H54 (cell line): ENCODE results near the gene EFCAB8.
"Not testable (repeated sequence)": the region's sequence is repeated elsewhere in the genome, so short reads cannot be mapped to it uniquely, and the experiment has no call there.

Experiments used
- DNase-seq: peaks from one replicate; pipeline ENCODE4 v3.0.0; 2011; ENCODE audit warnings: low spot score, mixed read lengths; ENCODE audit not compliant: insufficient read length
- FAIRE-seq: peaks from 3 replicates; lab custom pipeline; 2011; peaks lifted over from hg19 to GRCh38; lab: Jason Lieb, UNC
- POLR2A ChIP-seq: IDR thresholded peaks from 2 replicates; pipeline ENCODE4 v1.6.1; 2011; ENCODE audit warnings: low read depth, mild to moderate bottlenecking, low read length

The EFCAB8 gene

GRCh38 chr20:32888636-32889035 is 29.9 kb downstream of the EFCAB8 start:
- FAIRE-seq: no peak
- TF ChIP-seq POLR2A: no peak
- DNase-seq: no peak

DNA sequence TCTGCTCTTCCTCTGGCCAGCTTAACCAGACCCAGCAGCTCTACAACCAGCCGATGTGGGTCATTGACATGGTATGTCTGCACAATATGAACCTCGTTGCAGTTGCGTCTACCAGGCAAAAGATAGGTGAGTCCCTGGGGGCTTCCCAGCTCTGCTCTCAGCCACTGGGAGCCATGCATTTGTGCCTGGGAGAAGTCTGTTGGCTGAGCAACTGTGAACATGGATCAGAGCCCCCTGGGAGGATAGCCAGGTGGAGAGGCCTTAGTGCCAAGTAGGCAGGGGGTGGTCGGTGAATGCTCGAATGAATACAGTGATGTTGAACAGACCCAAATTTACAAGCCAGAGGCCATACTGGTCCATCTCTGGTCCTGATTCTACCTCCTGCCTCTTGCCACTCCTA is 30.6 kb downstream of the EFCAB8 start:
- TF ChIP-seq POLR2A: no peak
- DNase-seq (no peak), FAIRE-seq (no peak)

- no peak for FAIRE-seq
- no peak for DNase-seq
- TF ChIP-seq POLR2A: no peak
These were observed 32.8 kb downstream of the EFCAB8 start for GRCh38 chr20:32891491-32891890.

GRCh38 chr20:32891926-32892660 is 33.4 kb downstream of the EFCAB8 start:
- no peak for TF ChIP-seq POLR2A
- FAIRE-seq (no peak), DNase-seq (no peak)

GRCh38 chr20:32893263-32894025 is 34.7 kb downstream of the EFCAB8 start:
- FAIRE-seq (no peak), DNase-seq (no peak)
- no peak for TF ChIP-seq POLR2A

DNA sequence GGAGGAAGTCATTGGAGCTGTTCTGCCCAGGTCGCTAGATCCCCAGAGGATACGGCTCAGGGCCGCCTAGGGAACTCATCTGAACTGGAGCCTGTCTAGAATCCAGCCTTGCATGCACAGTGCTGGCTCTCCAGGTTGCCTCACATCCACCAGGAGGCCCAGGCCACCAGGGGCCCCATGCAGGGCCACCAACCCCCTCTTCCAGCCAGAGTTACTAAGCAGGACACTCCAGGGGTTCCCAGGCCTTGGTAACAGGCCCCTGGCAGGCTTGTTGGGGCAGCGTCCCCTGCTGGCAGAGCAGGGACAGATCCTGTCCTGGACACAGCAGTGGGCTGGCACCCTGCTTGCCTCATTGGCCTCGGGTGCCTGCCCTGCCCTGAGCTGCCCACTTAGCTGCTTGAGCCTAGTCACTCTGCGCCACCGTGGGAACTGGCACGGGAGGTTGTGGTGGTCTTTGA is 35.3 kb downstream of the EFCAB8 start:
- TF ChIP-seq POLR2A: no peak
- peak; percentile 75 for DNase-seq
- FAIRE-seq: no peak

GRCh38 chr20:32894711-32895355 is 36.1 kb downstream of the EFCAB8 start:
- no peak for FAIRE-seq
- no peak for TF ChIP-seq POLR2A
- DNase-seq: no peak

GRCh38 chr20:32896521-32897280 is 38.0 kb downstream of the EFCAB8 start:
- no peak for DNase-seq
- no peak for TF ChIP-seq POLR2A
- no peak for FAIRE-seq

- DNase-seq: no peak
- no peak for TF ChIP-seq POLR2A
- no peak for FAIRE-seq
These were observed 40.0 kb downstream of the EFCAB8 start for GRCh38 chr20:32898729-32899128.

DNA sequence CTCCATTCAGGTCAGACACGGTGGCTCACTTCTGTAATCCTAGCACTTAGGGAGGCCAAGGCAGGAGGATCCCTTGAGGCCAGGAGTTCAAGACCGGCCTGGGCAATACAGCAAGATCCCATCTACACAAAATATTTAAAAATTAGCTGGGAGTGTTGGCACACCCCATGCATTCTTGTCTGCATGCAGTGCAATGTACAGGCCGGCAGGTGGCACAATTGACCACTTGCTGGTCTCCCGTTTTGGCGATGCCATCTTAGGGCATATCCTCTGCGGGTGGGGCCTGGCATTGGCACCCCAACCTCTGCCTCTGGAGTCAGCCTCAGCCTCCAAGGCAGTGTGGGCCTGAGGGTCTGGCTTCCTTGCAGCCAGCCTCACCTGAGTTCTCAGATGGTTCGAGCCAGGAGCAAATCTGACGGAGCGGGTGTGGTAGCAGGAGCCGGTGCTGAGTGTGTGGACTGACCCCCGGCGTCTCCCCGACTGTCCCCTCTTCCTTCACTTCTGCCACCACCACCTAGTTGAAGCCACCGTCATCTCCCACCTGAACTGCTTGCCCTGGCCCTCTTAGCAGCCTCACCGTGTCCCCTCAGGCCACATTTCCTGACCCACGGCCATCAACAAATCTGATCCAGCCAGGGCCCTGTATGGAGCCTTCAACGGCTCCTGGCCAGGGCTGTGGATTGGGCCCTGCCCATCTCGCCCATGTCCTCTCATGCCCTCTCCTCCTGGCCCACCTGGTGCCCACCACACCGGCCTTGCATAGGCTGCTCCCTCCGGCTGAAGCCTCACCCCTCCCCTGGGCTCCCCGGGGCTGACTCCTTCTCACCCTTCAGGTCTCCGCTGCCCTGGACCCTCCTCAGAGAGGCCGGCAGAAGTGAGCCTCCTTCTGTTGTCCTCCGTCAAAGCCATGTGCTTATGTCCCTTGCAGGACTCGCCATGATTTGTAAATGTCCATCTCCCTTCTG is 44.0 kb downstream of the EFCAB8 start:
- no peak for FAIRE-seq

GRCh38 chr20:32903666-32904175 is 45.0 kb downstream of the EFCAB8 start:
- no peak for FAIRE-seq

More for the DNA sequence above, 44.0 kb downstream of the EFCAB8 start:
- TF ChIP-seq POLR2A: no peak
- peak; percentile 75 for DNase-seq

GRCh38 chr20:32904678-32905077 is 46.0 kb downstream of the EFCAB8 start:
- FAIRE-seq, DNase-seq: not testable (repeated sequence)

More at GRCh38 chr20:32903666-32904175, 45.0 kb downstream of the EFCAB8 start:
- no peak for DNase-seq
- TF ChIP-seq POLR2A: no peak
